B cell (primary cell): Measurements from ENCODE around the gene MRPS25. TPM values are rescaled to one million over a fixed set of nuclear protein-coding genes. Genes with fewer than 3 reads are reported as not detected.

Experiments used
- ATAC-seq: fragments of 200-7000 bp; cut with Tn5 transposase; one replicate; pipeline ENCODE4 v1.10.0; 2021; ENCODE audit warnings: low read depth, mild to moderate bottlenecking, moderate number of reproducible peaks, moderate library complexity
- CTCF ChIA-PET: fragments of 350-600 bp; sonication (Branson Sonifier 250); formaldehyde crosslinking; loops from one replicate; lab custom pipeline; 2021; ENCODE audit warnings: antibody characterized with exemption, inconsistent platforms; lab: Charles Lee
- POLR2A ChIA-PET: fragments of 350-600 bp; sonication (Branson Sonifier 250); formaldehyde crosslinking; loops from one replicate; lab custom pipeline; 2021; ENCODE audit warnings: antibody characterized with exemption; lab: Charles Lee
- DNase-seq: peaks from one replicate; pipeline ENCODE4 v3.0.0; 2013
- H2AFZ ChIP-seq: 2 replicates; pipeline ENCODE4 v1.6.1; 2012; ENCODE audit warnings: mild to moderate bottlenecking, low read depth, low read length; ENCODE audit not compliant: insufficient read depth, poor library complexity, severe bottlenecking
- H3K27ac ChIP-seq, 2 donors: 1 replicate in 1 of 2; 2 replicates in 1 of 2; pipeline ENCODE4 v1.5.1; 2012 to 2013; ENCODE audit warnings: low read length in 2 of 2, mild to moderate bottlenecking in 2 of 2, moderate library complexity in 1 of 2
- H3K27me3 ChIP-seq, 4 experiments: fragments of 200-600 bp in 1 of 4; sonication (generic) in 1 of 4; replicated peaks in 1 of 4; 1 replicate in 2 of 4; 2 replicates in 2 of 4; pipeline versions ENCODE4 v1.6.1 to v1.7.0; 2013 to 2016; ENCODE audit warnings: low read length in 3 of 4, mild to moderate bottlenecking in 2 of 4, mixed read lengths in 1 of 4, moderate library complexity in 1 of 4; ENCODE audit not compliant: insufficient read depth in 4 of 4, control insufficient read depth in 3 of 4; ENCODE audit errors: control extremely low read depth in 1 of 4
- H3K36me3 ChIP-seq, 2 experiments: replicated peaks in 1 of 2; 1 replicate in 1 of 2; 2 replicates in 1 of 2; pipeline versions ENCODE4 v1.6.1 to v1.7.1; 2013; ENCODE audit warnings: low read length in 1 of 2; ENCODE audit not compliant: insufficient read depth in 2 of 2, control insufficient read depth in 1 of 2; ENCODE audit errors: control extremely low read depth in 1 of 2, extremely low read depth in 1 of 2
- H3K4me1 ChIP-seq, 2 donors: fragments of 200-600 bp in 1 of 2; sonication (generic) in 1 of 2; 1 replicate in 1 of 2; 2 replicates in 1 of 2; pipeline versions ENCODE4 v1.5.1 to v1.6.1; 2013 to 2017; ENCODE audit warnings: low read length in 2 of 2; ENCODE audit not compliant: control insufficient read depth in 2 of 2, insufficient read depth in 2 of 2
- H3K4me2 ChIP-seq: replicated peaks from 2 replicates; pipeline ENCODE3; 2012; ENCODE audit warnings: mild to moderate bottlenecking, low read depth, low read length; ENCODE audit not compliant: poor library complexity, severe bottlenecking
- H3K4me3 ChIP-seq, 5 experiments: fragments of 200-600 bp in 1 of 5; sonication (generic) in 1 of 5; 1 replicate in 3 of 5; 2 replicates in 2 of 5; pipeline versions ENCODE4 v1.5.1 to v1.7.0; 2011 to 2016; ENCODE audit warnings: low read length in 4 of 5, mild to moderate bottlenecking in 4 of 5, low read depth in 2 of 5, control low read depth in 1 of 5, moderate library complexity in 1 of 5; ENCODE audit not compliant: insufficient read depth in 1 of 5; ENCODE audit errors: control extremely low read depth in 1 of 5, extremely low read depth in 1 of 5
- H3K79me2 ChIP-seq: fragments of 200-600 bp; sonication (generic); one replicate; pipeline ENCODE4 v1.6.0; 2016; ENCODE audit warnings: low read length; ENCODE audit not compliant: control insufficient read depth, insufficient read depth
- H3K9ac ChIP-seq: fragments of 200-600 bp; sonication (generic); 2 replicates; pipeline ENCODE4 v1.6.1; 2017; ENCODE audit warnings: mild to moderate bottlenecking, low read length, moderate library complexity
- H3K9me3 ChIP-seq, 3 donors: one replicate each; pipeline versions ENCODE4 v1.6.1 to v1.7.1; 2013; ENCODE audit warnings: low read length in 2 of 3; ENCODE audit not compliant: control insufficient read depth in 2 of 3, insufficient read depth in 1 of 3; ENCODE audit errors: control extremely low read depth in 1 of 3
- H4K20me1 ChIP-seq: 2 replicates; pipeline ENCODE4 v1.6.0; 2012; ENCODE audit warnings: mild to moderate bottlenecking, low read length; ENCODE audit not compliant: insufficient read depth, control insufficient read depth, poor library complexity, severe bottlenecking
- H3K27ac Mint-ChIP-seq: one replicate; pipeline ENCODE4 v1.8.0; 2021; ENCODE audit warnings: mixed read lengths
- H3K27me3 Mint-ChIP-seq: one replicate; pipeline ENCODE4 v1.8.0; 2021; ENCODE audit warnings: mixed read lengths
- H3K4me1 Mint-ChIP-seq: one replicate; pipeline ENCODE4 v1.8.0; 2021; ENCODE audit warnings: mixed read lengths
- H3K4me3 Mint-ChIP-seq: one replicate; pipeline ENCODE4 v1.8.0; 2021; ENCODE audit warnings: mixed read lengths
- H3K9me3 Mint-ChIP-seq: one replicate; pipeline ENCODE4 v1.8.0; 2022; ENCODE audit warnings: mixed read lengths; ENCODE audit not compliant: insufficient read depth
- CTCF ChIP-seq: fragments of 200-600 bp; IDR thresholded peaks from one replicate; pipeline ENCODE4 v1.8.0; 2022; ENCODE audit warnings: antibody characterized with exemption, mild to moderate bottlenecking
- EZH2 ChIP-seq: IDR thresholded peaks from 2 replicates; pipeline ENCODE4 v1.6.1; 2012; ENCODE audit warnings: borderline replicate concordance, low read depth, mild to moderate bottlenecking, moderate library complexity, low read length; ENCODE audit not compliant: insufficient read depth, poor library complexity, severe bottlenecking
- WGBS: methylation state at CpG from one replicate; pipeline ENCODE4 v1.1.5; 2013; ENCODE audit warnings: missing lambda C conversion rate; ENCODE audit not compliant: insufficient coverage; 5-methylcytosine and 5-hydroxymethylcytosine counted together
- intact Hi-C: fragments of 100-400 bp; cut with micrococcal nuclease; formaldehyde crosslinking; loops from one replicate; pipeline ENCODE4 v1.10.0; 2022
- polyA plus RNA-seq: library from polyadenylated mRNA; depleted of rRNA; stranded (reverse); fragments of >200 nt; gene quantifications from 2 replicates; pipeline ENCODE4 v1.2.3, GENCODE V29; 2012
- total RNA-seq, 2 donors: library from RNA; stranded (reverse); fragments of 120-200 nt in 1 of 2; gene quantifications; 1 replicate in 1 of 2; 2 replicates in 1 of 2; pipeline versions ENCODE4 v1.2.3 to v1.2.4, GENCODE V29; 2013 to 2022

MRPS25 gene
- total and polyA plus RNA-seq, 2 donors (not counting 1 experiment from before 2014, with no cell fraction given), result 94.9 to 105 TPM

GRCh38 chr3:15086699-15087098, 21.6 kb upstream of the MRPS25 start:
- no peaks in the 10 kb centered on the region for H4K20me1 ChIP-seq
- H3K36me3 ChIP-seq, result peaks cover 0 to 71% of the 10 kb centered on the region in 2 experiments
- H3K4me1 ChIP-seq, result no peaks in the 10 kb centered on the region
- H3K9ac ChIP-seq, result no peak overlapping the region
- DNase-seq, result no peak
- H3K79me2 ChIP-seq, result peaks cover 6% of the 10 kb centered on the region
- Mint-ChIP-seq H3K27ac (no peak overlapping the region), H3K9me3 (no peaks in the 10 kb centered on the region), H3K4me3 (no peak overlapping the region), H3K27me3 (no peaks in the 10 kb centered on the region), H3K4me1 (no peaks in the 10 kb centered on the region)
- CTCF ChIA-PET, result no interaction called here
- no peak overlapping the region for H3K27ac ChIP-seq
- H2AFZ ChIP-seq, result no peak overlapping the region
- intact Hi-C loops, result no loop called here
- H3K4me3 ChIP-seq, result no peak overlapping the region
- ATAC-seq, result no peak
- no peaks in the 10 kb centered on the region for H3K27me3 ChIP-seq
- no peaks in the 10 kb centered on the region for H3K9me3 ChIP-seq
- POLR2A ChIA-PET, result no interaction called here
- TF ChIP-seq EZH2, result no peak
- no peak for TF ChIP-seq CTCF
- 100% methylated on average over 1 of the region's 2 CpGs for WGBS
- H3K4me2 ChIP-seq, result no peak overlapping the region

GRCh38 chr3:15086263-15086662, 21.1 kb upstream of the MRPS25 start:
- POLR2A ChIA-PET, result no interaction called here
- ATAC-seq (no peak), DNase-seq (no peak)
- Histone ChIP-seq H3K4me1 (no peaks in the 10 kb centered on the region), H3K9me3 (no peaks in the 10 kb centered on the region), H3K36me3 (peaks cover 0 to 71% of the 10 kb centered on the region in 2 experiments), H3K4me3 (no peak overlapping the region), H3K27ac (no peak overlapping the region), H4K20me1 (no peaks in the 10 kb centered on the region), H3K4me2 (no peak overlapping the region), H3K79me2 (peaks cover 6% of the 10 kb centered on the region), H3K9ac (no peak overlapping the region), H3K27me3 (no peaks in the 10 kb centered on the region), H2AFZ (no peak overlapping the region)
- Mint-ChIP-seq H3K27ac (no peak overlapping the region), H3K9me3 (no peaks in the 10 kb centered on the region), H3K4me1 (no peaks in the 10 kb centered on the region), H3K27me3 (no peaks in the 10 kb centered on the region), H3K4me3 (no peak overlapping the region)
- TF ChIP-seq CTCF (no peak), EZH2 (no peak)
- WGBS, result 100% methylated on average over 1 of the region's 2 CpGs
- intact Hi-C loops, result no loop called here
- CTCF ChIA-PET, result interaction anchor here (0.7 kb wide), 1 partner anchor 1943 kb away, joined by 3 read pairs; no protein-coding TSS in a partner anchor
